GM11168 (cell line): ENCODE results near the gene IL13.

Experiments used
- in situ Hi-C: fragments of 300-500 bp; cut with MboI; formaldehyde crosslinking; loops from one replicate; pipeline ENCODE4 v1.12.0; 2022; ENCODE audit warnings: low sequenced_read_pairs; ENCODE audit not compliant: unreplicated experiment

Gene IL13

DNA sequence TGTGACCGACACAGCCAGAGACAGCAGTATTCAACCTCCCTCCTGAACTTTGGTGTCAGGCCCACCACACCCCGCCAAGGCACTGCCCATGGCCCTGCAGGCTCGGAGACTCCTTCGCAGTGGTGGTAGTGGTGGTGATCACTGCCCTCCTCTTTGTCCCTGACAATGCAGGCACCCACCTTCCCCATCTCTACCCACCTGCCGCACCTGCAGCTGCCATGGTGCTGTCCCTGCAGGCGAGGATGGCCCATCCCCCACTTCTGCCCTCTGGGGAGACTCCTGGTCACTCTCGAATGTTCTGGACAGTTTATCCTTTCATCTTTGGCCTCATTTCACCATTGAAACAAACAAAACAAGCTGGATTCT, 11.5 kb downstream of the IL13 start:
- in situ Hi-C loops, result no loop called here

DNA sequence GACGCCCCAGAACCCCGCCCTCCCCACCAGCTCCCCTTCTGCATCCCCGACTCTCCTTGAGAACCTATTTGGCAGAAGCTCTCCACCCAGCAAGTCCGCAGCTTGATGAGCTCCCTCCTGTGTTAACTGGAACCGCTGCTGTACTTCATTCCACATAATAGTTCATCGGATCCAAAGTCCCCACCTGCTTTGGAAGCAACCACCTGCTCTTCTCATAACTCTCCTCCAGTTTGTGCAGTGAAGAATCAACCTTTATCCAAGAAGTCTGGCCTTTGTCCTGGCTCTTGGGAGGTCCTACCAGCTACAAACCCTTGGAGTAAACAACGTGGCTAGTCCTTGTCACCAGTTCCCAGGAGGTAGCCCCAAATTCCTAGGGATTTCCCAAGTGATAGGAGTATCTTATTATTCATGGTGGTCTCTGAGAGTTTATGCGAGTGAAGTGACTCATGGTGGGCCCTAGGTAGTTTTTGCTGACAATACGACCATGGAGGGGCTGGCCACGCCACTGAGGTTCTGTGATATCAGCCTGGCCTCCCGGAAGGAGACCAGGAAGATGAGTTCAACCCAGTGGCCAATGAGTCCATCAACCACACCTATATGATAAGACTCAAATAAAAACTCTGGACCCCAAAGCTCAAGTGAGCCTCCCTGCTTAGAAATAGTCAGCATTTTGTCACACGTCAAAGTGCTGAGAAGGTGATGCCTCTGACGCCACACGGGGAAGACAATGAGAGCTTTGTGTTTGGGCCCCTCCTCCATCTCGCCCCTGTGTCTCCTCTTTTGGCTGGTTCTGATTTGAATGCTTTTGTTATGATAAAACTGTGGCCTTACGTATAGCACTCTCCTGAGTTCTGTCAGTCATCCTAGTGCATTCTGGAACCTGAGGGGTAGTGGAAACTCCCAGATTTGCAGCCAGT, 12.3 kb downstream of the IL13 start:
- in situ Hi-C loops, result no loop called here

DNA sequence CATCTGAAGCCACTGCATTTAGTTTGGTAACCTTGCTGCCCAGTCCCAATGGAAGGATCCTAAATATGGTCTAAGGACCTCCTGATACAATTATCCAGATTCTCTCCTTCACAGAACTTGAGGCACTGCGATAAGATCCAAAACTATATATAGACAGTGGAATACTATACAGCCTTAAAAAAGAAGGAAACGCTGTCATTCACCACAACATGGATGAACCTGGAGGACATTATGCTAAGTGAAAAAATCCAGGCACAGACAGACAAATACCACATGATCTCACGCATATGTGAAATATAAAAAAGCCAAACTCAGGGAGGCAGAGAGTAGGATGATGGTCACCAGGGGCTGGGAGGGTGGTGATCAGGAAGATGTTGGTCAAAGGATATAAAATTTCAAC, 13.0 kb downstream of the IL13 start:
- in situ Hi-C loops, result no loop called here

DNA sequence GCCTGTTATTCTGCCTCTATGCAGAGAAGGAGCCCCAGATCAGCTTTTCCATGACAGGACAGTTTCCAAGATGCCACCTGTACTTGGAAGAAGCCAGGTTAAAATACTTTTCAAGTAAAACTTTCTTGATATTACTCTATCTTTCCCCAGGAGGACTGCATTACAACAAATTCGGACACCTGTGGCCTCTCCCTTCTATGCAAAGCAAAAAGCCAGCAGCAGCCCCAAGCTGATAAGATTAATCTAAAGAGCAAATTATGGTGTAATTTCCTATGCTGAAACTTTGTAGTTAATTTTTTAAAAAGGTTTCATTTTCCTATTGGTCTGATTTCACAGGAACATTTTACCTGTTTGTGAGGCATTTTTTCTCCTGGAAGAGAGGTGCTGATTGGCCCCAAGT, 15.5 kb downstream of the IL13 start:
- in situ Hi-C loops, result no loop called here

DNA sequence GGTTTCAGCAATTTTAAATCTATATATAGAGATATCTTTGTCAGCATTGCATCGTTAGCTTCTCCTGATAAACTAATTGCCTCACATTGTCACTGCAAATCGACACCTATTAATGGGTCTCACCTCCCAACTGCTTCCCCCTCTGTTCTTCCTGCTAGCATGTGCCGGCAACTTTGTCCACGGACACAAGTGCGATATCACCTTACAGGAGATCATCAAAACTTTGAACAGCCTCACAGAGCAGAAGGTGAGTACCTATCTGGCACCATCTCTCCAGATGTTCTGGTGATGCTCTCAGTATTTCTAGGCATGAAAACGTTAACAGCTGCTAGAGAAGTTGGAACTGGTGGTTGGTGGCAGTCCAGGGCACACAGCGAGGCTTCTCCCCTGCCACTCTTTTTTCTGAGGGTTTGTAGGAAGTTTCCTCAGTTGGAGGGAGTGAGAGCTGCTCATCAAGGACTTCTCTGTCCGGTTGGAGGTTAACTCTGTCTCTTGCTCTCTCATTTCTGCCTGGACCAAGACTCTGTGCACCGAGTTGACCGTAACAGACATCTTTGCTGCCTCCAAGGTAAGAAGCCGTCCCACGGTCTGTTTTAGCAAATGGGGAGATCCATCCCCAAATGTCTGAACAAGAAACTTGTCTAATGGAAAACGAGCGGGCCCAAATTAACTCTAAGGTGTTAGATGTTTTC, 16.1 kb downstream of the IL13 start, which contains the start of gene IL4:
Gene IL4, plus strand, starts transcription at position 51 of the 692 bp plus-strand sequence. Its CDS starts 62 bp downstream, at position 113.
- in situ Hi-C loops, result no loop called here

DNA sequence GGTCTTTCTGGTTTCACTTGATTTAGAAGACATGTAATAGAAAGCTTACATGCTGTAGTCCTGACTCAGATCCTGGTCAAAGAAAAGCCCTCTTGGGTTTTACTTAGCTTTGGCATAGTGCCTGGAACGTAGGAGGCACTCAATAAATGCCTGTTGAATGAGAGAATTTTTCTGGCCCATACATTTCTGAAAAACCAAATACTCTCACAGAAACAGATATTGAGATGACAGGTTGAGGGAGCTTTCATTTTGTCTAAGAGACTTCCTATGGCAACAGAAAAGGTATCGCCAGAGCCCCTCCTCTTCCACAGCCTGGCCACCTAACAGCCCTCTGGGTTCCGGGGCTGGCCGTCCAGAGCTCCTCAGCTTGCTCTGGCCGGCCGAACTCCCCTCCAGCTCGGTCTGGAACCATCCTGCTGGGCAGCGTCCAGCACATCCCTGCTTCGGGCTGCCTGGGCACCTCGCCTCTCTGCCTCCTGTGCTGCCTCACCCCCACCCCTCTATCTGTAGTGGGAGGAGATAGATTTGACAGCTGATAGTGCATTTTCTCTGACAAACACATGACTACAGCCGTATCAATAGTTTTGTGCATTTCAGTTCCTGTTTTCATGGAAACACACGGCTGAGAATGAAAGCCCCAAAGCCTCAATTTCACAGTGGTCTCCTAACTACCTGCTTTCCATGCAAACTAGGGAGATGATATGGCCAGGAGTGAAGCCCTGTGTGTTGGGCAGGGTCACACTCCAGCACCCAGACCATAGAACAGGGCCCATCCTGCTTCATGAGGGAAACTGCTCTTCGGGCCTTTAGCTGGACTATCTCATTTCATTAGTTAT, 16.9 kb downstream of the IL13 start:
- in situ Hi-C loops, result no loop called here

DNA sequence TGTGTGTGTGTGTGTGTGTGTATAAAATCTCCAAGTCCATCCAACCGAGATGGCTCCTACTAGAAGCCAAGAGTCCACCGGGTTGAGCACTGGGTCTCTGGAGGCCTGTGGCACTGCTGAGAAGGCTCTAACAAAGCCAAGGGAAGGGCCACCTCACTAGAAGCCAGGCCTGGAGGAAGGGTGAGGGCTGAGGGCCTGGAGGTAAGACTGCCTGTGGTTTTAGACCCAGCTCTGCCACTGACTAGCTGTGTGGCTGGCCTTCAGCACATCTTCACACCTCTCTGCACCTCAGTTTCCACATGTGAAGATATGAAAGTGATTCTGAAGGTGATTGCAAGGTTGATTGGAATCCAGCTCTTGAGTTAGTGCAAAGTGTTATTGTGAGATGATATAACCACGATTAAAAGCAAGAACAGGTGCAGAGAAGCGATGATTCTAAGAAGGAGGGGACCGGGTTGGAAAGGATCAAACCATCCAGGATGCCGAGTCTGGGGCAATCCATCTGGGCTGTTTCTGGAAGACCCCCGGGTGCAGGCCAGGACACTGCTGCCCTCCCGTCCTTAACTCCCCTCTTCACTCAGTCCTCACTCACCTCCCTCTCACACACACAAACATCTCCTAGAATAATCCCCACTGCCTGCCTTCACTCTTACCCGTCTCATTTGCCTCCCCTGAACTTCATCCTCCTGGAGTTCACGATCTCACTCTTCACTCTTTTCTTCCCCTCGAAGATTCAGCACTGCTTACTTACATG, 18.1 kb downstream of the IL13 start:
- in situ Hi-C loops, result no loop called here

DNA sequence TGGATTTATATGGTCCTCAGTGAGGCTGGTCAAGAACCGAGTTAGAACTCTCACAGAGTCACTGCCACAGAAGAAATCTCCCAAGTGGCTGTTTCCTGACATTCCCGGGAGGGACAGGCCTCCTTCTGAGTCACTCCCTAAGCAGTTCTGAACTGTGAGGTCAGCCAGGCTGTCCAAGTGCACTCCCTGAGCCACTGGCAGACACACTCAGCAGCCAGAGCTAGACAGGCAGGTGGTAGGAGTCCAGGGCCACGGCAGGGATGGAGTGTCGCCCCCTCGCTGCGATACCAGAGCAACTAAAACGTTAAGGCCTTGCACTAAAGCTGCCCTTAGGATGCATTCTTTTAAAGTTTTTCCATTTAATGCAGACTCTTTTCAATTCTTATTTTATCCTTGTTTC, 19.2 kb downstream of the IL13 start:
- in situ Hi-C loops, result no loop called here

DNA sequence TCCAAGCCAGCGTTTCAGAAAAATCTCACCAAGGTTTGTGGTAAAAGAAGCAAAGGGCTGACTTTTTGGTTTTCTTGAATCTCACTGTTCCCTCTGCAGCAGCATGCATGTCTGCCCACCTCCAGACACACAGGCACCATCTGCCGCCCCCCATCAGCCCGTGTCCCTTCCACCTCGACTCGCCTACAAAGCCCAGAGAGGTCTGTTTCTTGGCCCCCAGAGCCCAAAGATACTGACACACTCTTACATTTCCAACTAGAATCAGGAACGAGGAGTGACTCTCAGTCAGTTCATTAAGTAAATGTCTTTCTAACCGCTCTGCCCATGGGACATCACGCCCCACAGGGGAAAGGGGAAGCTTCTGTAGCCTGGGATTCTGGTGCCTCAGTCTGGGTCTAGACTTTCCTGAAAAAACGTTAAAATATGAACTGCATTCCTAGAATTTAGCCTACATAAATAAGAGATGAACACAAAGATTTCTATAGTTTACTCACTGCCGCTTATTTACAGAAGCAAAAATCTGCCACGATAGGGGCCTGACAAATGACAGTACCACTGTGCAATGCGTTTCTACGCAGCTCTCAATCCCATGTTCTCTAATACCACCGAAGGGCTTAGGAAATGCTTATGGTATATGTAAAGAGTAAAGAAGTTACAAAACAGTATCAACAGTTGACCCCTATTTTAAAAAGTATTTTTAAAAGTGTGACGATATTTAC, 19.9 kb downstream of the IL13 start:
- in situ Hi-C loops, result no loop called here

DNA sequence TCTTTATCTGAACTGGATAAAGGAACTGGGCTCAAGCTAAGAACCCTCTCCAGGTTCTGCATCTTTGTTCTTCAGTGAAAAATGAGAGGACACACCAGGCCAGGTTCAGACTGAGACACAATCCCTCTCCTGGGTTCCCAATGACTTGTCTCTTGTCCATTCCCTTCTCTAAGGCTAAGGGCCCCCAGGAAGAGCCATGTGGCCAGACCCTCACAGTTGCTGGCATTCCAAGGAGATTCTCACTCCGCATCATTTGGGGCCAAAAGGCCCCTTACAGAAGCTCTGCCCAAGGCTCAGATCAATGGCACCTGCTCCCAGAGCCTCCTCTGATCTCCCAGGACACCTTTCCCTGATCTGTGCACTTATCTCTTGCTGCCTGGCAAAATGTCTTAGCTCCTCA, 20.8 kb downstream of the IL13 start:
- in situ Hi-C loops, result no loop called here

DNA sequence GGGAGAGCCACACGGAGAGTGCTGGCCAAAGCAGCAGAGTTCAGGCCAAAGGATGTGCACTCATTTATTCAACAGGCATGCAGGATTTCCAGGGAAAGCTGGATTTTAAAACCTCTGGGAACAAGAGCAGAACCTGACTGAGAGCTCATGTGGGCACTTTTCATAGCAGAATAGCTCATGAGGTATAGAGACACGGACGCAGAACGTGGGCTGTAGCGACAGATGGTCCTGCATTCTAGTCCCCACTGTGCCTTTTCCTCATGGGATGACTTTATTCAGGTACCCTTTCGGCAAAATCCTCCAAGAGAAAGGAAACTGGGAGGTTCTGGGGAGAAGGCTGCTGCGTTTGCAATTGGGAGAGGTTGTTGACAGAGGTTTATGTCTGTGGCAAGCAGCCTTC, 21.2 kb downstream of the IL13 start:
- in situ Hi-C loops, result no loop called here

DNA sequence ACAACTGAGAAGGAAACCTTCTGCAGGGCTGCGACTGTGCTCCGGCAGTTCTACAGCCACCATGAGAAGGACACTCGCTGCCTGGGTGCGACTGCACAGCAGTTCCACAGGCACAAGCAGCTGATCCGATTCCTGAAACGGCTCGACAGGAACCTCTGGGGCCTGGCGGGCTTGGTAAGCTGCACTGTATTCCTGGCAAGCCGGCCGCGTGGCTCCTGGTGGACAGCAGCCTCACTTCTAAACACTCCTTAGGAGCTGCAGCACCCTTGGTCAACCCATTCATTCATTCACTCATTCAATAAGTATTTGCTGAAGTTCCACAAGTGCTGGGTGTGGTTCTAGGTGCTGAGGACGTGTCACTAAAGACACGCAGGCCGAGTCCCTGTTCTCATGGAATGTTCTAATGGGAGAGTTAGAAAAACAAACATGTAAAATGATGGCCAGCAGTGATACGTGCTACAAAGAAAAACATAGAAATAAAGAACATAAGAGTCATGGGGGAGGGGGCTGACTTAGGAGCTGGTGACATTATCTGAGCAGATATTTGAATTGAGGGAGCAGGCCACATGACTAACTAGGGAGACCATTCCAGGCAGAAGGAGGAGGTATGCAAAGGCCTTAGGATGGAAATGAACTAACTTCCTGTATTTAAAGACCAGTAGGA, 21.9 kb downstream of the IL13 start:
- in situ Hi-C loops, result no loop called here

DNA sequence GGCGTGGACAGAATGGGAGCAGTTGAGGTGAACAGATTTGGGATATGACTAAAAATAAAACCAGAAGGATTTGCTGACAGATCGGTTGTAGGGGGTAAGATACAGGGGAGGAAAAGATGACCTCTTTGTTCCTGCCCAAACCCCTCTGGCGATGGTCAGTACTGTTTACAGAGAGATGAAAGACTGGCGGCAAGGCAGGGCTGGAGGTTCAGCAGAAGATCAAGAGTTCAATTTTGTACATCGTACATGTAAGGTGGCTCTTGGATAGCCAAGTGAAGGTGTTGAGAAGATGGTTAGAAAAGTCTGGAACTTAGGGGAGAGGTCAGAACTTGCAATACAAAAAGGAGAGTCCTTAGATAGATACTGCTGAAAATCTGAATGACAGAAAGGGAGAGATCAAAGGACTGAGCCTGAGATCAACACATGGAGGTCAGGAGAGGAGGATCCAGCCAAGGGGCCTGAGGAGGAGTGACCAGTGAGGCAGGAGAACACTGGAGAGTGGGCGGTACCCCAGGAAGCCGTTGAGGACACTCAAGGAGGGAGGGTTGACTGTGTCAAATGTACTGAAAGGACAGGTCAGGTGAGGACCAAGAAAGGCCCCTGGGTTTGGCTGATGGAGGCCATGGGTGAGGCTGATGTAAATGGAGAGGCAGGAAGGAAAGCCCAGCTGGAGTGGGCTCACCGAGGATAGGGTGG, 23.0 kb downstream of the IL13 start:
- in situ Hi-C loops, result no loop called here

DNA sequence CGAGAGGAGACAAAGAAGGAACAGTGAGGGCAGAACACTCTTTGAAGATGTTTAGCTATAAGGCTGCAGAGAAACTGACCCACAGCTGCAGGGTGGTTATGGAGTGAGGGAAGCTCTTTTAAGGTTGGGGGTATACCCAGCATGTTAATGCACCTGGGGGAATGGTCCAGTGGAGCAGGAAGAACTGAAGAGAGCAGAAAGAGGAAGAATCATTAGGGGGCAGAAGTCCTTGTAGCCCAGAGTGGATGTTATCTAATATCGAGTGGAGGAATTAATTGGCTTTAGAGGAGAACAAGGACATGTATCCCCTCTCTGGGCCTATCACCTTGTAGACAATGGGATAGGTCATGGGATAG, 23.5 kb downstream of the IL13 start:
- in situ Hi-C loops, result no loop called here

DNA sequence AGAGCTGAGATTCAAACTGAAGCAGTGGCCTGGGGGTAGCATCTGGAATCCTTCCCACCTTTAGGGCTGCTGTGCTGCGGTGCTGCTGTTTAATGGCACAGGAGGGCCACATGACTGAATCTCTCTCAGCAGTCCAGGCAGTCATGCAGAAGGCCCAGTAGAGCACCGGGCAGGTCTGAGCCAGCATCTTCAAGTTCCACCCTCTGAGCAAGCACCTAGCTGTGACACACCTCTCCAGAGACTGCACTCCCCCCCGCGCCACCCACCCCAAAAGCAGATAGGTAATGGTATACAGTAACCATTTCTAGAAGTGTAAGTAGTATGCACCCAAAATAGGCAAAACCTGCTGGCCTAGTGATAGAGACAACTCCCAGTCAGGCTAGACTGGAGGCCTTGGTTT, 24.0 kb downstream of the IL13 start:
- in situ Hi-C loops, result no loop called here

DNA sequence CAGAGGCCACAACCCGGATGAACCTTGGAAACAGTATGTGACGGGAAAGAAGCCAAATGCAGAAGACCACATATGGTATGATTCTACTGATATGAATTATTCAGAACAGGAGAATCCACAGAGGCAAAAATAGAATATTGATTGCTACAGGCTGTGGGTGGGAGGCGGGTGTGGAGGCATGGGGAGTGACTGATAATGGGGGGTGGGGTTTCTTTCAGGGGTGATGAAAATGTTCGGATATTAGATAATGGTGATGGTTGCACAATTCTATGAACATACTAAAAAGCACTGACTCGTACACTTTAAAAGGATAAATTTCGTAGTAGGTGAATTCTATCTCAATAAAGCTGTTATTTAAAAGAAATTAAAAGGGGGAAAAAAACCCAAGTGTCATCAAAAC, 26.5 kb downstream of the IL13 start:
- in situ Hi-C loops, result no loop called here

DNA sequence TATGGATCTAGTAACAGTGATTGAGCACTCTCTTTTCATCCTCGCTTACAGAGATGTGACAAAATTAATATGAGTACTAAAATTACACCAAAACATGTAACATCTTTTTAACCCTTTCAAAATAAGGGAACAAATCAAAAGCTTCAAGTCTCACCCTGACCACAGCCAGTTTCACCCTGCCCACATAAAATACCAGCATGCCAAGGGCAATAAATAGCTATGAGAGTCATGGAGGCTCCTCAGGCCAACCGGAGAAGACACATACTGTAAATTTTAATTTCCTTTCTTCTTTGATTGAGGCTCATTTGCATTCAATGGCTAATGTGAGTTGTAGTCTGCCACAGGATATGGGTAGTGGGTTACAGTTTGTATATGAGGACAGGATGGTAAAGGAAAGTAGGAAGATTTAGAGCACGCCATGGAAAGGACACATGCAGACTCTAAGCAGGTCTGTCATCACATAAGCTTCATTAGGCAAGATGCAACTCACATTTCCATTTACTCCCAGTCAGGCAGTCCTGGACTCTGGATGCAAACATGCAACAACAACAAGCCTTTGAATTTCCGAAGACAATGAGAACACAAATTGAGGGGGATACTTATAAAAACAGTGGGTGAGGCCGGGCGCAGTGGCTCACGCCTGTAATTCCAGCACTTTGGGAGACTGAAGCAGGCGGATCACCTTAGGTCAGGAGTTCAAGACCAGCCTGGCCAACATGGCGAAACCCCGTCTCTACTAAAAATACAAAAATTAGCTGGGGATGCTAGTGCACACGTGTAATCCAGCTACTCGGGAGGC, 27.1 kb downstream of the IL13 start:
- in situ Hi-C loops, result no loop called here

DNA sequence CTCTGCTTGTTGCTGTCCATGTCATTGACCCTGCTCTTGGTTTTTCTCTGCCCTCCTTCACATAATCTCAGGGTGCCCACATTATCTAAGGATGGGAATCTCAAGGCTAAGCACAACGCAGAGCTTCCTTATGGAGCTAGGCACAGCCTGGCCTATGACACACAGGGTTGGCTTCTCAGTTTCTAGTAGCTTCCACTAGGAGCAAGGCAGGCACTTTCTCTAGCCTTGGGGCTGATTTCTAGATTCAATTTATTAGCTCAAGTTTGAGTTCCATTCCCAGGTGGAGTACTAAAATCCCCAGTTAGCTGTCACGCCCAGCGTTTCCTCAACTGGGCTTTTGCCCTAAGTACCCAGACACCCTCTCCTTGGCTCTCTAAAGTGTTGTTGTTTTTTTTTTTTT, 28.2 kb downstream of the IL13 start:
- in situ Hi-C loops, result no loop called here
